CD1c-positive myeloid dendritic cell (primary cell): ENCODE results near the gene CADM1.

Source experiments
- DNase-seq: peaks from one replicate; pipeline ENCODE4 v3.0.0-alpha.2; 2016; ENCODE audit errors: extremely low spot score

CADM1 gene

GRCh38 chr11:115398333-115399080 lies 105.7 kb downstream of the CADM1 start:
- DNase-seq: no peak

- no peak for DNase-seq
These were observed 107.7 kb downstream of the CADM1 start for GRCh38 chr11:115396533-115396932.

- DNase-seq: no peak
These were observed 110.3 kb downstream of the CADM1 start for GRCh38 chr11:115393950-115394349.

GRCh38 chr11:115391598-115391997 lies 112.6 kb downstream of the CADM1 start:
- DNase-seq: no peak

GRCh38 chr11:115391160-115391559 lies 113.1 kb downstream of the CADM1 start:
- no peak for DNase-seq

GRCh38 chr11:115390441-115390840 lies 113.8 kb downstream of the CADM1 start:
- no peak for DNase-seq

- DNase-seq: no peak
These were observed 114.4 kb downstream of the CADM1 start for GRCh38 chr11:115389790-115390189.

- DNase-seq: no peak
These were observed 119.0 kb downstream of the CADM1 start for GRCh38 chr11:115385226-115385625.

GRCh38 chr11:115384236-115384635 lies 120.0 kb downstream of the CADM1 start:
- no peak for DNase-seq

GRCh38 chr11:115383431-115383830 lies 120.8 kb downstream of the CADM1 start:
- DNase-seq: no peak

GRCh38 chr11:115379528-115379927 lies 124.7 kb downstream of the CADM1 start:
- DNase-seq: no peak

GRCh38 chr11:115378557-115378956 lies 125.7 kb downstream of the CADM1 start:
- no peak for DNase-seq

- no peak for DNase-seq
These were observed 126.3 kb downstream of the CADM1 start for GRCh38 chr11:115377882-115378296.

- no peak for DNase-seq
These were observed 135.6 kb downstream of the CADM1 start for GRCh38 chr11:115368616-115369015.

GRCh38 chr11:115366826-115367225 lies 137.4 kb downstream of the CADM1 start:
- no peak for DNase-seq

GRCh38 chr11:115365907-115366306 lies 138.3 kb downstream of the CADM1 start:
- no peak for DNase-seq

GRCh38 chr11:115364896-115365295 lies 139.3 kb downstream of the CADM1 start:
- DNase-seq: no peak

GRCh38 chr11:115363921-115364320 lies 140.3 kb downstream of the CADM1 start:
- DNase-seq: no peak

GRCh38 chr11:115363426-115363825 lies 140.8 kb downstream of the CADM1 start:
- DNase-seq: no peak

GRCh38 chr11:115362997-115363396 lies 141.2 kb downstream of the CADM1 start:
- no peak for DNase-seq

GRCh38 chr11:115361025-115361424 lies 143.2 kb downstream of the CADM1 start:
- no peak for DNase-seq

- DNase-seq: no peak
These were observed 143.9 kb downstream of the CADM1 start for GRCh38 chr11:115360186-115360824.

- no peak for DNase-seq
These were observed 147.1 kb downstream of the CADM1 start for GRCh38 chr11:115357066-115357465.
